Mesothelial cell of epicardium (in vitro differentiated cells): Measurements from ENCODE around the gene CDK4. TPM values are rescaled to one million over a fixed set of nuclear protein-coding genes. Genes with fewer than 3 reads are reported as not detected.

Source experiments
- DNase-seq, 2 experiments: peaks; one replicate each; pipeline ENCODE4 v3.0.0; 2021; ENCODE audit warnings: low spot score in 2 of 2; ENCODE audit not compliant: unreplicated experiment in 2 of 2
- H3K27ac Mint-ChIP-seq: 2 replicates; pipeline ENCODE4 v1.8.0; 2021; ENCODE audit warnings: mixed read lengths
- H3K27me3 Mint-ChIP-seq: 2 replicates; pipeline ENCODE4 v1.8.0; 2021; ENCODE audit warnings: low read depth, mixed read lengths
- H3K36me3 Mint-ChIP-seq: 2 replicates; pipeline ENCODE4 v1.8.0; 2021; ENCODE audit warnings: mixed read lengths
- H3K4me1 Mint-ChIP-seq: 2 replicates; pipeline ENCODE4 v1.8.0; 2021; ENCODE audit warnings: mixed read lengths
- H3K4me3 Mint-ChIP-seq: 2 replicates; pipeline ENCODE4 v1.8.0; 2021; ENCODE audit warnings: mild to moderate bottlenecking, moderate library complexity, mixed read lengths
- H3K9me3 Mint-ChIP-seq: 2 replicates; pipeline ENCODE4 v1.8.0; 2021; ENCODE audit warnings: mixed read lengths
- total RNA-seq: library from RNA; stranded (reverse); gene quantifications from 3 replicates; pipeline ENCODE4 v1.2.1, GENCODE V29; 2021
- TF ChIP-seq, protein P1 (sequence below): fragments of 200-600 bp; sonication (generic); IDR thresholded peaks from one replicate; pipeline ENCODE4 v1.5.0; 2021; ENCODE audit warnings: antibody characterized with exemption; ENCODE audit not compliant: unreplicated experiment

CDK4 gene
- total RNA-seq, 1 donor from 2014 or later = 171 TPM

DNA sequence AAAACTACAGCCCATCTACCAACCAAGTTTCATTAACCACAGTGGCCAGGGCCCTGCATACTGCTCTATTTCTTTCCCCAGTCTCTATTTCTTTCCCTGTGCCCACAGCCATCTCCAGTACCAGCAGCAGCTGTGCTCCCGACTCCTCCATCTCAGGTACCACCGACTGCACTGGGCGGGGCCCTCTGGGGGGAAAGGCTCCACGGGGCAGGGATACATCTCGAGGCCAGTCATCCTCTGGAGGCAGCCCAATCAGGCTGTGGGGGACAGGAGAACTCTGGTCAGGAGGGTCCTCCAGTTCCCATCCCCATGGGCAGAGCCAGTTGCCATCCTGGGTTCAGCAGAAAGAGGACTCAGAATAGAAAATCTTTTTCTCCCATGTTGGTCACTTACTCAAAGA is 3.0 kb downstream of the CDK4 start:
- Mint-ChIP-seq H3K27me3 (peaks cover 18% of the 10 kb centered on the region), H3K36me3 (peaks cover 38% of the 10 kb centered on the region), H3K9me3 (no peaks in the 10 kb centered on the region), H3K4me3 (no peak overlapping the region), H3K27ac (no peak overlapping the region), H3K4me1 (peaks cover 43% of the 10 kb centered on the region)
- TF ChIP-seq, protein P1, sequence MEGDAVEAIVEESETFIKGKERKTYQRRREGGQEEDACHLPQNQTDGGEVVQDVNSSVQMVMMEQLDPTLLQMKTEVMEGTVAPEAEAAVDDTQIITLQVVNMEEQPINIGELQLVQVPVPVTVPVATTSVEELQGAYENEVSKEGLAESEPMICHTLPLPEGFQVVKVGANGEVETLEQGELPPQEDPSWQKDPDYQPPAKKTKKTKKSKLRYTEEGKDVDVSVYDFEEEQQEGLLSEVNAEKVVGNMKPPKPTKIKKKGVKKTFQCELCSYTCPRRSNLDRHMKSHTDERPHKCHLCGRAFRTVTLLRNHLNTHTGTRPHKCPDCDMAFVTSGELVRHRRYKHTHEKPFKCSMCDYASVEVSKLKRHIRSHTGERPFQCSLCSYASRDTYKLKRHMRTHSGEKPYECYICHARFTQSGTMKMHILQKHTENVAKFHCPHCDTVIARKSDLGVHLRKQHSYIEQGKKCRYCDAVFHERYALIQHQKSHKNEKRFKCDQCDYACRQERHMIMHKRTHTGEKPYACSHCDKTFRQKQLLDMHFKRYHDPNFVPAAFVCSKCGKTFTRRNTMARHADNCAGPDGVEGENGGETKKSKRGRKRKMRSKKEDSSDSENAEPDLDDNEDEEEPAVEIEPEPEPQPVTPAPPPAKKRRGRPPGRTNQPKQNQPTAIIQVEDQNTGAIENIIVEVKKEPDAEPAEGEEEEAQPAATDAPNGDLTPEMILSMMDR = no peak
- no peak for DNase-seq

DNA sequence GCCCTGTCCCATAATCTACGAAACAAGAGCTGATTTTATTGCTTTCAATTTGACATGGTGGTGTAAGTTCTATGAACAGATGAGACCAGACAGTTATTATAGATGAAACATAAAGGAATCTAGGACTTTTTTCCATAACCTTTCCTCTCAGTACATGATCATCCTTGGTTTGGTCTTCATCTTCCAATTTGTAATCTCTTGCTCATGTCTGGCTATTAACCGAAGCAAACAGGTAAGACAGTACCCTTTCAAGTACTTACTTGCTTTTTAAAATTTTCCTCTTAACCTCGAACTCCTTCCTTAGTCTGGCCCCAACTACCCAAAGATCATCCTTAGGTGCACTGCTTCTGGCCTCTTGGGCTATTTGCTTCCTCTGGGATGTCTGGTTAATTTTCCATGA is 6.1 kb downstream of the CDK4 start:
- Mint-ChIP-seq H3K27me3 (peaks cover 26% of the 10 kb centered on the region), H3K36me3 (peaks cover 34% of the 10 kb centered on the region)

DNA sequence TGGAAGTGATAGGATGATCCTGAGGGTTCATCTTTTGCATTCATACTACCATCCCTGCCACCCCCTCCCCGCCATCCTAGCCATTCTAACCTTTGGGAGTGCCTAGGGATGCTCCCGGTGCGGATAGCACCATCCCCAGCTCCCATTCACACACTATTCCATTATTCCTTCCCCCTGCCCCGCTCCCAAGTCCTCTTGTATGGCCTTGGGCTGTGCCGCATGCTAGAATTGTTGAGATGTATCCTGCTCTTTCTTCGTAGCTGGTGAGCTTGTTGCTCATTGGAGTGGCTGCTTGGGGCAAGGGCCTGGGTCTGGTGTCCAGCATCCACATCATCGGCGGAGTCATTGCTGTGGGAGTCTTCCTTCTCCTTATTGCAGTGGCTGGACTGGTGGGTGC is 6.6 kb downstream of the CDK4 start:
- Mint-ChIP-seq H3K9me3 (no peaks in the 10 kb centered on the region), H3K27ac (peak overlapping the region; percentile 99), H3K27me3 (peaks cover 31% of the 10 kb centered on the region), H3K4me1 (peaks cover 16% of the 10 kb centered on the region), H3K36me3 (peaks cover 29% of the 10 kb centered on the region), H3K4me3 (peak overlapping the region; percentile 94)
- no peak for DNase-seq
- TF ChIP-seq, protein P1 = no peak

More for the DNA sequence above, 6.1 kb downstream of the CDK4 start:
- TF ChIP-seq, protein P1 = no peak
- H3K9me3 Mint-ChIP-seq = no peaks in the 10 kb centered on the region
- DNase-seq = no peak
- H3K4me1 Mint-ChIP-seq = peaks cover 22% of the 10 kb centered on the region
- H3K27ac Mint-ChIP-seq = peak overlapping the region; percentile 99
- H3K4me3 Mint-ChIP-seq = peak overlapping the region; percentile 94

DNA sequence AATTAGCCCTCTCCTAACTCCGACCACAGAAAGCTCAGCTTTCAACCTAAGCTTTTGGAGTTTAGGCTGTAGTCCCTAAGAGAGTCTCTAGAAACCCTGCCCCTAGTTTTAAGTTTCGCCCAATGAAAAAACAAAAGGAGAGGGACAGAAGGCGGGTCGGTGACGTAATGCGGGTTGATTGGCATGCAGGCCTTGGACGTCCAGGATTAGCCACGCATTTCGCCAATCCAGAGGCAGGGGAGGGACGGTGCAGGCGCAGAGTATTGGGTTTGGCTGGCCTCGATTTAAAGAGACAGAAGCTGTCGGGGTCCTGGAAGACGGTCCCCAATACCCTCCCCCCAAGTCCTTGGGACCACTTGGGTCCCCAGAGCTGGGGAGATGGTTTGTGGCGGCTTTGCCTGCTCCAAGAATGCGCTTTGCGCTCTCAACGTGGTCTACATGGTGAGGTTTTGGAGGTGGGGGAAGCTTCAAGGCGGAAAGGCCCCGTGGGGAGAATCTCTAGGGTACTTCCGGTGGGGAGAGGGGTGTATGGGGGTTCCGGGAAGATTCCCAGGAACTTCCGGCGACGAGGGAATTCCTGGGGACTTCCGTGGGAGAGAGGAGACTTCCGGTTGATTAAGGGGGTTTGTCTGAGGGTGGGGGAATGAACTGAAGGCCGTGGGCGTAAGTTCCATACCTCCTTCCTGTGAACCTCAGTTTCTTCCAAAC is 7.2 kb downstream of the CDK4 start, which contains the start of gene TSPAN31:
TSS of gene TSPAN31 (plus strand) at position 263 of the 708 bp plus-strand sequence. CDS start at position 379, 116 bp downstream.
- peak within 1 kb of the TSS; percentile 94 for H3K4me3 Mint-ChIP-seq
- peaks cover 16% of the 10 kb centered on the region for H3K4me1 Mint-ChIP-seq
- DNase-seq = peak; percentile 91
- peaks cover 36% of the 10 kb centered on the region for H3K27me3 Mint-ChIP-seq
- TF ChIP-seq, protein P1 = no peak
- H3K27ac Mint-ChIP-seq = peak within 1 kb of the TSS; percentile 99
- peaks cover 24% of the 10 kb centered on the region for H3K36me3 Mint-ChIP-seq
- no peaks in the 10 kb centered on the region for H3K9me3 Mint-ChIP-seq

DNA sequence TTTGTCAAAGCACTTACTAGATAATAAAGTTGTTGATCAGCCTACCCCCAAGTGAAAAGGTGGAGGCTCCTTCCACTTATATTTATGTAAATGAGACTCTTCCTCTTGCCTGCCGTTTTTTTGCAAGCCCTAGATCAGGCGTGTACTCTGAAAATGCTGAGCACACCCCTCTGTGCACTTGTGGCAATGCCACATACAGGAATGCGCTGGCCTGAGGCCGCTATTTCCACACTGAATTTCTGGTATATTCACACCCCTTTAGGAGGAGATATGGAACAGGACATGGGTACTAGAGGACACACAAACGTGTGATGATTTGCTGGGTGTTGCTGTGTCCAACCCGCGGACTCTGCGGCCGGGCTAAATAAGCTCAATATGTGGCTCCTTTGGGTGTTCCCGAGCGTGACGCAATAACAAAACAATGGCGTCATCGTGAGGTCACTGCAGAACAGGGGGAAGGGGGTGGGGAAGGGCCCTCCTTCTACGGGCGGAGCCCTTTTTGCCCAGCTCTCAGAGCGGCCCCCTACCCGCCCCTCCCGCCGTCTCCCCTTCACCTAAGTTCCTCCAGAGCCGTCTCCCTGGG is 7.8 kb downstream of the CDK4 start:
- H3K27me3 Mint-ChIP-seq = peaks cover 42% of the 10 kb centered on the region
- peak overlapping the region; percentile 99 for H3K27ac Mint-ChIP-seq
- DNase-seq = no peak
- no peaks in the 10 kb centered on the region for H3K9me3 Mint-ChIP-seq
- H3K4me3 Mint-ChIP-seq = peak overlapping the region; percentile 94
- peaks cover 17% of the 10 kb centered on the region for H3K4me1 Mint-ChIP-seq
- peaks cover 23% of the 10 kb centered on the region for H3K36me3 Mint-ChIP-seq
- TF ChIP-seq, protein P1 = no peak
